ENCODE data around the gene HDAC4.

DNA sequence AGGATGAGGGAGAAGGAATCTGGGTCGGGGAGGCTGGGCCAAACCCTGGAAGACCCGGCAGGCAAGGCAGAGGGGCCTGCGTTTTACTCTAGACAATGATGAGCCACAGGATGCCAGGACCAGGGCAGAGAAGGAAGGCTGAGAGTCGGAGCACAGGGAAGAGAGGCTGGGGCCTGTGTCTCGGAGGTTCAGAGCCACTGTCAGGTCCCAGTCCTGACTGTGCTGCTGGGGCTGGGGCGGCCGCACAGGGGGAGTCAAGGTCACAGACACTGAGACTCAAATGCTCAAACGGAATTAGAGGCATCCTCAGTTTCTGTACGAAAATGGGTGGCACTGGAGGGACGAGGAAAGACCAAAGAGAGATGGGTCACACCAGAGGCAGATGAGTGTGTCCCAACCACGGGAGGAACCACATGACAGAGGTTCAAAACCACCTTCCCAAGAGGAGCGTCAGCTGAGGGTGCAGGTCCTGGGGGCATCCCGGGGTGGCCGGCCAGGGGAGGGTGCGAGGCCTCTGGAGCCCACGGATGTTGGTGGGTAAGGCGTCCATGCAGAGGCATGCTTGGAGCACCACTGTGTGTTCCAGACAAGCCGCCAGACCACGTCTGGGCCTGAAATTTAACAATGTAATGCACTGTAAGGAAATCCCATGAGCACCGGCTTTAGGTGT is 14.7 kb downstream of the HDAC4 start:
- TF ChIP-seq, protein P1, sequence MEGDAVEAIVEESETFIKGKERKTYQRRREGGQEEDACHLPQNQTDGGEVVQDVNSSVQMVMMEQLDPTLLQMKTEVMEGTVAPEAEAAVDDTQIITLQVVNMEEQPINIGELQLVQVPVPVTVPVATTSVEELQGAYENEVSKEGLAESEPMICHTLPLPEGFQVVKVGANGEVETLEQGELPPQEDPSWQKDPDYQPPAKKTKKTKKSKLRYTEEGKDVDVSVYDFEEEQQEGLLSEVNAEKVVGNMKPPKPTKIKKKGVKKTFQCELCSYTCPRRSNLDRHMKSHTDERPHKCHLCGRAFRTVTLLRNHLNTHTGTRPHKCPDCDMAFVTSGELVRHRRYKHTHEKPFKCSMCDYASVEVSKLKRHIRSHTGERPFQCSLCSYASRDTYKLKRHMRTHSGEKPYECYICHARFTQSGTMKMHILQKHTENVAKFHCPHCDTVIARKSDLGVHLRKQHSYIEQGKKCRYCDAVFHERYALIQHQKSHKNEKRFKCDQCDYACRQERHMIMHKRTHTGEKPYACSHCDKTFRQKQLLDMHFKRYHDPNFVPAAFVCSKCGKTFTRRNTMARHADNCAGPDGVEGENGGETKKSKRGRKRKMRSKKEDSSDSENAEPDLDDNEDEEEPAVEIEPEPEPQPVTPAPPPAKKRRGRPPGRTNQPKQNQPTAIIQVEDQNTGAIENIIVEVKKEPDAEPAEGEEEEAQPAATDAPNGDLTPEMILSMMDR (conservative IDR thresholded peaks at IDR 0.05; ENCODE audit: low read depth, low read length), result no peak
- TF ChIP-seq NFE2L2 (IDR thresholded peaks at IDR 0.05; ENCODE audit: low read depth, low read length) (no peak), MXI1 (IDR thresholded peaks at IDR 0.05; ENCODE audit: borderline replicate concordance, low read depth, low read length) (no peak), MAFK (IDR thresholded peaks at IDR 0.05; ENCODE audit: low read depth, low read length) (no peak), POLR2A (IDR thresholded peaks at IDR 0.05; ENCODE audit: low read depth, low read length) (no peak), CHD1 (IDR thresholded peaks at IDR 0.05; ENCODE audit: low read depth, low read length) (no peak), MAZ (IDR thresholded peaks at IDR 0.05; ENCODE audit: borderline replicate concordance, low read depth, low read length) (no peak), RAD21 (IDR thresholded peaks at IDR 0.05; ENCODE audit: low read length) (no peak), SMC3 (IDR thresholded peaks at IDR 0.05; ENCODE audit: low read depth, low read length) (no peak), RCOR1 (IDR thresholded peaks at IDR 0.05; ENCODE audit: insufficient replicate concordance, low read length) (no peak), CEBPB (IDR thresholded peaks at IDR 0.05; ENCODE audit: low read depth, low read length) (no peak), RFX5 (IDR thresholded peaks at IDR 0.05; ENCODE audit: low read depth, low read length) (no peak)
- TF ChIP-seq, protein P2, sequence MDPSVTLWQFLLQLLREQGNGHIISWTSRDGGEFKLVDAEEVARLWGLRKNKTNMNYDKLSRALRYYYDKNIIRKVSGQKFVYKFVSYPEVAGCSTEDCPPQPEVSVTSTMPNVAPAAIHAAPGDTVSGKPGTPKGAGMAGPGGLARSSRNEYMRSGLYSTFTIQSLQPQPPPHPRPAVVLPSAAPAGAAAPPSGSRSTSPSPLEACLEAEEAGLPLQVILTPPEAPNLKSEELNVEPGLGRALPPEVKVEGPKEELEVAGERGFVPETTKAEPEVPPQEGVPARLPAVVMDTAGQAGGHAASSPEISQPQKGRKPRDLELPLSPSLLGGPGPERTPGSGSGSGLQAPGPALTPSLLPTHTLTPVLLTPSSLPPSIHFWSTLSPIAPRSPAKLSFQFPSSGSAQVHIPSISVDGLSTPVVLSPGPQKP (IDR thresholded peaks at IDR 0.05; ENCODE audit: borderline replicate concordance, low read depth, low read length), result no peak
- TF ChIP-seq, protein P3, sequence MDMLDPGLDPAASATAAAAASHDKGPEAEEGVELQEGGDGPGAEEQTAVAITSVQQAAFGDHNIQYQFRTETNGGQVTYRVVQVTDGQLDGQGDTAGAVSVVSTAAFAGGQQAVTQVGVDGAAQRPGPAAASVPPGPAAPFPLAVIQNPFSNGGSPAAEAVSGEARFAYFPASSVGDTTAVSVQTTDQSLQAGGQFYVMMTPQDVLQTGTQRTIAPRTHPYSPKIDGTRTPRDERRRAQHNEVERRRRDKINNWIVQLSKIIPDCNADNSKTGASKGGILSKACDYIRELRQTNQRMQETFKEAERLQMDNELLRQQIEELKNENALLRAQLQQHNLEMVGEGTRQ (IDR thresholded peaks at IDR 0.05; ENCODE audit: low read depth, low read length), result no peak

Measured in IMR-90 (cell line).